ENCODE data around the gene TEX38. TPM values are rescaled to one million over a fixed set of nuclear protein-coding genes. Genes with fewer than 3 reads are reported as not detected.
A peak's percentile ranks its signal among the peaks of the same experiment; 100 is the strongest.
"Not testable (repeated sequence)": the region's sequence is repeated elsewhere in the genome, so short reads cannot be mapped to it uniquely, and the experiment has no call there.

The TEX38 gene
- polyA plus RNA-seq, 4 donors, result 0.22 to 0.54 (median 0.36) TPM

GRCh38 chr1:46687093-46687659 lies 15.5 kb downstream of the TEX38 start:
- DNase-seq (ENCODE audit: low read depth in 4 of 4, low spot score in 2 of 4), result peak in 1 of 4 donors; percentile 21

- no peak for DNase-seq (ENCODE audit: low read depth in 4 of 4, low spot score in 2 of 4)
Observed at GRCh38 chr1:46687921-46688509, 16.4 kb downstream of the TEX38 start.

- no peak for DNase-seq (ENCODE audit: low read depth in 4 of 4, low spot score in 2 of 4)
Observed at GRCh38 chr1:46689356-46689755, 17.7 kb downstream of the TEX38 start.

- no peak for DNase-seq (ENCODE audit: low read depth in 4 of 4, low spot score in 2 of 4)
Observed at GRCh38 chr1:46689897-46690296, 18.2 kb downstream of the TEX38 start.

GRCh38 chr1:46690931-46691421 lies 19.3 kb downstream of the TEX38 start:
- DNase-seq (ENCODE audit: low read depth in 4 of 4, low spot score in 2 of 4), result no peak

GRCh38 chr1:46691997-46692790 lies 20.5 kb downstream of the TEX38 start:
- DNase-seq (ENCODE audit: low read depth in 4 of 4, low spot score in 2 of 4), result no peak

- DNase-seq (ENCODE audit: low read depth in 4 of 4, low spot score in 2 of 4), result no peak
Observed at GRCh38 chr1:46692811-46693770, 21.4 kb downstream of the TEX38 start.

- DNase-seq (ENCODE audit: low read depth in 4 of 4, low spot score in 2 of 4), result not testable (repeated sequence)
Observed at GRCh38 chr1:46694676-46695075, 23.0 kb downstream of the TEX38 start.

- no peak for DNase-seq (ENCODE audit: low read depth in 4 of 4, low spot score in 2 of 4)
Observed at GRCh38 chr1:46697053-46697452, 25.4 kb downstream of the TEX38 start.

GRCh38 chr1:46699666-46700065 lies 28.0 kb downstream of the TEX38 start:
- no peak for DNase-seq (ENCODE audit: low read depth in 4 of 4, low spot score in 2 of 4)

GRCh38 chr1:46703927-46704641 lies 32.4 kb downstream of the TEX38 start:
- no peak for DNase-seq (ENCODE audit: low read depth in 4 of 4, low spot score in 2 of 4)

GRCh38 chr1:46705408-46705807 lies 33.8 kb downstream of the TEX38 start:
- DNase-seq (ENCODE audit: low read depth in 4 of 4, low spot score in 2 of 4), result no peak

- DNase-seq (ENCODE audit: low read depth in 4 of 4, low spot score in 2 of 4), result no peak
Observed at GRCh38 chr1:46708121-46708520, 36.5 kb downstream of the TEX38 start.

GRCh38 chr1:46714976-46715375 lies 43.3 kb downstream of the TEX38 start:
- DNase-seq (ENCODE audit: low read depth in 4 of 4, low spot score in 2 of 4), result no peak

- no peak for DNase-seq (ENCODE audit: low read depth in 4 of 4, low spot score in 2 of 4)
Observed at GRCh38 chr1:46717654-46718053, 46.0 kb downstream of the TEX38 start.

- DNase-seq (ENCODE audit: low read depth in 4 of 4, low spot score in 2 of 4), result no peak
Observed at GRCh38 chr1:46718340-46718726, 46.7 kb downstream of the TEX38 start.

- DNase-seq (ENCODE audit: low read depth in 4 of 4, low spot score in 2 of 4), result peak; percentile 78 to 90 (median 87)
Observed at GRCh38 chr1:46718727-46719622, 47.3 kb downstream of the TEX38 start, which contains the start of gene EFCAB14. EFCAB14 (minus strand) TSS chr1:46719114; CDS start chr1:46718087, 1,027 bp downstream.

GRCh38 chr1:46719689-46720088 lies 48.0 kb downstream of the TEX38 start:
- no peak for DNase-seq (ENCODE audit: low read depth in 4 of 4, low spot score in 2 of 4)

- not testable (repeated sequence) for DNase-seq (ENCODE audit: low read depth in 4 of 4, low spot score in 2 of 4)
Observed at GRCh38 chr1:46720319-46720718, 48.7 kb downstream of the TEX38 start.

Data from left renal cortex interstitium (tissue), 4 donors.